CD4-positive, alpha-beta T cell (primary cell): Measurements from ENCODE around the gene ERP44. TPM values are rescaled to one million over a fixed set of nuclear protein-coding genes. Genes with fewer than 3 reads are reported as not detected.

Source experiments
- ATAC-seq: fragments of 200-7000 bp; cut with Tn5 transposase; one replicate; pipeline ENCODE4 v1.10.0; 2022; ENCODE audit warnings: mild to moderate bottlenecking; ENCODE audit not compliant: poor library complexity
- CTCF ChIA-PET: fragments of 350-600 bp; sonication (Branson Sonifier 250); formaldehyde crosslinking; loops from one replicate; lab custom pipeline; 2021; ENCODE audit warnings: antibody characterized with exemption, inconsistent platforms; lab: Charles Lee
- POLR2A ChIA-PET: fragments of 350-600 bp; sonication (Branson Sonifier 250); formaldehyde crosslinking; loops from one replicate; lab custom pipeline; 2021; ENCODE audit warnings: antibody characterized with exemption, inconsistent platforms; lab: Charles Lee
- DNase-seq, 14 experiments: peaks; one replicate each; pipeline ENCODE4 v3.0.0-alpha.2; 2013 to 2020; ENCODE audit warnings: mixed read lengths in 2 of 14
- H3K27ac ChIP-seq, 2 donors: one replicate each; pipeline versions ENCODE4 v1.5.1 to v1.7.0; 2013; ENCODE audit warnings: low read length in 2 of 2, low read depth in 1 of 2, mild to moderate bottlenecking in 1 of 2
- H3K27me3 ChIP-seq, 2 experiments: 1 replicate in 1 of 2; 2 replicates in 1 of 2; pipeline versions ENCODE4 v1.6.1 to v1.7.0; 2013; ENCODE audit warnings: low read length in 2 of 2, control low read depth in 1 of 2, mild to moderate bottlenecking in 1 of 2, moderate library complexity in 1 of 2; ENCODE audit not compliant: insufficient read depth in 2 of 2, control insufficient read depth in 1 of 2
- H3K36me3 ChIP-seq: one replicate; pipeline ENCODE4 v1.6.1; 2013; ENCODE audit warnings: low read length, control low read depth; ENCODE audit not compliant: insufficient read depth
- H3K4me1 ChIP-seq: one replicate; pipeline ENCODE4 v1.6.1; 2013; ENCODE audit warnings: low read length, control low read depth; ENCODE audit not compliant: insufficient read depth
- H3K4me3 ChIP-seq: one replicate; pipeline ENCODE4 v1.5.1; 2013; ENCODE audit warnings: mild to moderate bottlenecking, low read length, moderate library complexity
- H3K9me3 ChIP-seq, 2 experiments: 1 replicate in 1 of 2; 2 replicates in 1 of 2; pipeline versions ENCODE4 v1.6.1 to v1.7.0; 2013; ENCODE audit warnings: low read length in 2 of 2, mild to moderate bottlenecking in 2 of 2, control low read depth in 1 of 2, moderate library complexity in 1 of 2; ENCODE audit not compliant: control insufficient read depth in 1 of 2, insufficient read depth in 1 of 2
- H3K27ac Mint-ChIP-seq: one replicate; pipeline ENCODE4 v1.8.0; 2020; ENCODE audit warnings: mixed read lengths
- H3K27me3 Mint-ChIP-seq: one replicate; pipeline ENCODE4 v1.8.0; 2021; ENCODE audit warnings: mixed read lengths
- H3K36me3 Mint-ChIP-seq: one replicate; pipeline ENCODE4 v1.8.0; 2021; ENCODE audit warnings: low read depth, mixed read lengths
- H3K4me1 Mint-ChIP-seq: one replicate; pipeline ENCODE4 v1.8.0; 2021; ENCODE audit warnings: low read depth, mixed read lengths
- H3K4me3 Mint-ChIP-seq: one replicate; pipeline ENCODE4 v1.8.0; 2020; ENCODE audit warnings: mild to moderate bottlenecking, mixed read lengths
- H3K9me3 Mint-ChIP-seq: one replicate; pipeline ENCODE4 v1.8.0; 2020; ENCODE audit warnings: mixed read lengths
- intact Hi-C, 2 experiments: fragments of 100-400 bp; cut with DNase I in 1 of 2; cut with micrococcal nuclease in 1 of 2; formaldehyde crosslinking; loops; one replicate each; pipeline versions ENCODE4 v1.15.1 to v1.9.0; 2023 to 2025; cut with DNase I, micrococcal nuclease
- total RNA-seq, 174 experiments: library from RNA in 2 of 174; stranded (reverse) in 2 of 174; gene quantifications; one replicate each; pipeline ENCODE4 v1.2.3 and lab custom pipeline; 2021 to 2026
- TF ChIP-seq, protein P1 (sequence below): fragments of 200-600 bp; IDR thresholded peaks from one replicate; pipeline ENCODE4 v1.8.0; 2022; ENCODE audit warnings: antibody characterized with exemption, mild to moderate bottlenecking

ERP44 gene
- total RNA-seq, 2 experiments from 2014 or later = 6.8 to 7.1 TPM

DNA sequence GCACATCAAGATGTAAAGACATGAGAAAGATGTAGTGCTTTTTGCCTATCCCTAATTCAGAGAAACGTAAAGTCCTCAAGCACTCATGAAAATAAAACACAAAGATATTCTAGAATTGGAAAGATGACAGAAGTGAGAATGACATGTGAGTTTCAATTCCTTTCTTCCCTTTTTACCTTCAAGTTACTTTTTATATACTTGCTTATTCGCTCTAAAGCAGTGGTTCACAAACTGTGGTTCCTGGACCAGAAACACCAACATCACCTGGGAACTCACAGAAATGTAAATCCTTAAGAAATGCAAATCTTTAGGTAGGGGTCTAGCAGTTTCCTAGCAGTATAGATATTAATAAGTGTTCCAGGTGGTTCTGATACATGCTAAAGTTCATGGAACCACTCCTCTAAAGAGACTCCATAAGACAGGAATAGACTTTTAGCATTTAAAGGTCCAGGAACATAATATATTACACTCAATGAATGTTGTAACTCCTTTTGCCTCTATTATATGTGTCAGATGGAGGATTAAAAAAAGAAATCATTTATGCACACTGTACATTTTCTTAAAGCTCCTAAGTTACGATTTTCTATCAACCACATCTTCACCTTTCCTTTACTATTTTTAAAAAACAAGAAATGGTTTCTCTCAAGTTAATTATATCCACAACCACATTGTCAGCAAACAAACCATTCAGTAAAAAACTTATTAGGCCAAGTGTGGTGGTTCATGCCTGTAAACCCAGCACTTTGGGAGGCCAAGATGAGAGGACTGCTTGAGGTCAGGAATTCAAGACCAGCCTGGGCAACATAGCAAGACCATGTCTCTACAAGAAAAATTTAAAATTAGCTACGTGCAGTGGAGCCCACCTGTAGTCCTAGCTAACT is 39.9 kb downstream of the ERP44 start:
- Histone ChIP-seq H3K9me3 (no peaks in the 10 kb centered on the region), H3K27me3 (no peaks in the 10 kb centered on the region), H3K27ac (no peak overlapping the region), H3K4me3 (no peak overlapping the region), H3K36me3 (peaks cover 31% of the 10 kb centered on the region), H3K4me1 (no peaks in the 10 kb centered on the region)
- intact Hi-C loops = no loop called here
- DNase-seq (no peak), ATAC-seq (no peak)
- Mint-ChIP-seq H3K4me3 (no peak overlapping the region), H3K36me3 (peaks cover 55% of the 10 kb centered on the region), H3K9me3 (no peaks in the 10 kb centered on the region), H3K27ac (no peak overlapping the region), H3K27me3 (no peaks in the 10 kb centered on the region), H3K4me1 (peaks cover 17% of the 10 kb centered on the region)
- TF ChIP-seq, protein P1, sequence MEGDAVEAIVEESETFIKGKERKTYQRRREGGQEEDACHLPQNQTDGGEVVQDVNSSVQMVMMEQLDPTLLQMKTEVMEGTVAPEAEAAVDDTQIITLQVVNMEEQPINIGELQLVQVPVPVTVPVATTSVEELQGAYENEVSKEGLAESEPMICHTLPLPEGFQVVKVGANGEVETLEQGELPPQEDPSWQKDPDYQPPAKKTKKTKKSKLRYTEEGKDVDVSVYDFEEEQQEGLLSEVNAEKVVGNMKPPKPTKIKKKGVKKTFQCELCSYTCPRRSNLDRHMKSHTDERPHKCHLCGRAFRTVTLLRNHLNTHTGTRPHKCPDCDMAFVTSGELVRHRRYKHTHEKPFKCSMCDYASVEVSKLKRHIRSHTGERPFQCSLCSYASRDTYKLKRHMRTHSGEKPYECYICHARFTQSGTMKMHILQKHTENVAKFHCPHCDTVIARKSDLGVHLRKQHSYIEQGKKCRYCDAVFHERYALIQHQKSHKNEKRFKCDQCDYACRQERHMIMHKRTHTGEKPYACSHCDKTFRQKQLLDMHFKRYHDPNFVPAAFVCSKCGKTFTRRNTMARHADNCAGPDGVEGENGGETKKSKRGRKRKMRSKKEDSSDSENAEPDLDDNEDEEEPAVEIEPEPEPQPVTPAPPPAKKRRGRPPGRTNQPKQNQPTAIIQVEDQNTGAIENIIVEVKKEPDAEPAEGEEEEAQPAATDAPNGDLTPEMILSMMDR = no peak
- ChIA-PET POLR2A (no interaction called here), CTCF (interaction anchor here (0.7 to 1.4 kb wide), 2 partner anchors 9 to 31 kb away, joined by 3 read pairs; no protein-coding TSS in a partner anchor)

DNA sequence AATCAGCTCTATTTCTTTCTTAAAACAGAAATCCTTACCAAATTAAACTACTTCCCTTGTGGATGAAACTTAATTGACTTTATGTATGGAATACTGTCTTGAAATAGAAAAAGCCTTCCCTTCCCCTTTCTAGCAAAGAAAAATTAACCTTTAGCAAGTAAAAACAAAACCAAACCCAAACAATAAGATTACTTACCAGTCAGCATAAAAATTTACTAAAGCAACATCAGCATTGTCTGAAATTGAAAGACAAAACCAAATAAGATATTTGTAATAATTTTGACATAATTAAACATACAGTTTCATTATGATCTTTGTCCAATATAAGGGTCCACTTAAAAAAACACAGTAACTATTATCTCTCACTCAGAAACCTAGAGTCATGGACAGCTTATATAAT is 41.2 kb downstream of the ERP44 start:
- no peak for DNase-seq
- Mint-ChIP-seq H3K36me3 (peaks cover 63% of the 10 kb centered on the region), H3K4me1 (peaks cover 7% of the 10 kb centered on the region), H3K27me3 (no peaks in the 10 kb centered on the region), H3K4me3 (no peak overlapping the region), H3K9me3 (no peaks in the 10 kb centered on the region), H3K27ac (no peak overlapping the region)
- intact Hi-C loops = no loop called here
- Histone ChIP-seq H3K27ac (no peak overlapping the region), H3K4me1 (no peaks in the 10 kb centered on the region), H3K4me3 (no peak overlapping the region), H3K36me3 (peaks cover 31% of the 10 kb centered on the region), H3K9me3 (no peaks in the 10 kb centered on the region), H3K27me3 (no peaks in the 10 kb centered on the region)
- CTCF ChIA-PET = no interaction called here
- no peak for ATAC-seq
- TF ChIP-seq, protein P1 = no peak
- POLR2A ChIA-PET = no interaction called here

DNA sequence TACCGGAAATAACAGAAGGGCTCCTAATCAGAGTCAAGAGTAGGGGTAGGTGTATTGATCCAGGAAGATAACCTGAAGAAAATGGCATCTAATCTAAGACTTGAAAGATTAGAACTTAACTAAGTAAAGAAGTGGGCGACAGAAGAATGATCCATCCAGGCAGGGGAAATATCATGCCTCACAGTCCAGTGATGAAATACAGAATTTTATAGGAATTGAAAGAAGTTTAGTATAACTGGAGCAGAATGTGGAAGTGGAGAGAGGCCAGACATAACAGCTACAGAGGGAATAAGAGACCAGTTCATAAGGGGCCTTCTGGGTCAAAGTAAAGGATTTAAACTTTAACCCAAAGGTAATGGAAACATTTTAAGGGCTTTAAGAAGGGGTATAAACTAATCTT is 42.2 kb downstream of the ERP44 start:
- ATAC-seq (no peak), DNase-seq (no peak)
- Mint-ChIP-seq H3K27ac (no peak overlapping the region), H3K4me3 (no peak overlapping the region), H3K36me3 (peaks cover 65% of the 10 kb centered on the region), H3K27me3 (no peaks in the 10 kb centered on the region), H3K9me3 (no peaks in the 10 kb centered on the region), H3K4me1 (no peaks in the 10 kb centered on the region)
- ChIA-PET POLR2A (no interaction called here), CTCF (no interaction called here)
- no peaks in the 10 kb centered on the region for H3K4me1 ChIP-seq
- no peaks in the 10 kb centered on the region for H3K27me3 ChIP-seq
- H3K4me3 ChIP-seq = no peak overlapping the region
- TF ChIP-seq, protein P1 = no peak
- H3K9me3 ChIP-seq = no peaks in the 10 kb centered on the region
- H3K27ac ChIP-seq = no peak overlapping the region
- peaks cover 40% of the 10 kb centered on the region for H3K36me3 ChIP-seq
- intact Hi-C loops = no loop called here
